ENCODE results near the gene BRSK1.

BRSK1 gene

DNA sequence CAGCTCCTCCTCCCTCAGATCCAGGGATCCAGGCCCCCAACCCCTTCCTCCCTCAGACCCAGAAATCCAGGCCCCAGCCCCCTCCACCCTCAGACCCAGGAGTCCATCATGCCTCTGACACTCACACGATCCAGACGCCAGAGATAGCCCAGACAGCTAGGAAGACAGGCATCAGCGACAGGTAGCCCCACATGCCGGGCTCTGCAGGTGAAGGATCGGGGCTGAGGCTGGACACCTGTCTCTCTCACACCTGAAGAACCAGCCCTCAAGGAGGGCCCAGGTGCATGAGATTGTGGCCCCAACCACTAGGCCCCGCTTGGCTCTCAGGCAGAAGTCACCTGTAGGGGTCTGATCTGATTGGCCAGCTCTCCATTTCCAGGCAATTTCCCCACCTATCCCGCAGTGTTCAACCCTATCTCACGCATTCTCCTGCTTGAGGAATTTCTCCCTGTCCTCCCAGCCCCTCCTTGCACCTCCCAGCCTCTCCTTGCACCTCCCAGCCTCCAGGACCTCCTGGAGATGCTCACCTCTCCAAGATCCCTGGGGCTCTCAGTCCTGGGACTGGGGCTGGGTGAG, 37.1 kb downstream of the BRSK1 start:
- DNase-seq, result no peak
- H3K79me2 ChIP-seq (ENCODE audit: insufficient read depth, low read length), result no peaks in the 10 kb centered on the region
- H3K4me1 ChIP-seq (ENCODE audit: insufficient read depth, low read length), result no peaks in the 10 kb centered on the region
- H3K4me3 ChIP-seq (ENCODE audit: low read depth in 1 of 2, low read length in 2 of 2), result no peak overlapping the region
- no peaks in the 10 kb centered on the region for H4K20me1 ChIP-seq (ENCODE audit: insufficient read depth, low read length)
- H3K27ac ChIP-seq (ENCODE audit: low read length), result no peak overlapping the region
- H2AFZ ChIP-seq (ENCODE audit: low read depth, low read length), result no peak overlapping the region
- H3K9ac ChIP-seq (ENCODE audit: low read depth, low read length), result no peak overlapping the region
- H3K27me3 ChIP-seq (ENCODE audit: insufficient read depth, low read length, poor library complexity), result no peaks in the 10 kb centered on the region
- ATAC-seq (ENCODE audit: insufficient read depth, low read depth), result no peak
- no peaks in the 10 kb centered on the region for H3K36me3 ChIP-seq (ENCODE audit: insufficient read depth, low read length)
- TF ChIP-seq, protein P1, sequence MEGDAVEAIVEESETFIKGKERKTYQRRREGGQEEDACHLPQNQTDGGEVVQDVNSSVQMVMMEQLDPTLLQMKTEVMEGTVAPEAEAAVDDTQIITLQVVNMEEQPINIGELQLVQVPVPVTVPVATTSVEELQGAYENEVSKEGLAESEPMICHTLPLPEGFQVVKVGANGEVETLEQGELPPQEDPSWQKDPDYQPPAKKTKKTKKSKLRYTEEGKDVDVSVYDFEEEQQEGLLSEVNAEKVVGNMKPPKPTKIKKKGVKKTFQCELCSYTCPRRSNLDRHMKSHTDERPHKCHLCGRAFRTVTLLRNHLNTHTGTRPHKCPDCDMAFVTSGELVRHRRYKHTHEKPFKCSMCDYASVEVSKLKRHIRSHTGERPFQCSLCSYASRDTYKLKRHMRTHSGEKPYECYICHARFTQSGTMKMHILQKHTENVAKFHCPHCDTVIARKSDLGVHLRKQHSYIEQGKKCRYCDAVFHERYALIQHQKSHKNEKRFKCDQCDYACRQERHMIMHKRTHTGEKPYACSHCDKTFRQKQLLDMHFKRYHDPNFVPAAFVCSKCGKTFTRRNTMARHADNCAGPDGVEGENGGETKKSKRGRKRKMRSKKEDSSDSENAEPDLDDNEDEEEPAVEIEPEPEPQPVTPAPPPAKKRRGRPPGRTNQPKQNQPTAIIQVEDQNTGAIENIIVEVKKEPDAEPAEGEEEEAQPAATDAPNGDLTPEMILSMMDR (IDR thresholded peaks at IDR 0.05; ENCODE audit: borderline replicate concordance, extremely low read depth, low read length, poor library complexity, severe bottlenecking), result no peak
- TF ChIP-seq EZH2 (IDR thresholded peaks at IDR 0.05; ENCODE audit: borderline replicate concordance, low read depth, low read length, severe bottlenecking), result no peak
- no peak overlapping the region for H3K4me2 ChIP-seq (ENCODE audit: insufficient read depth, low read length)
- H3K9me3 ChIP-seq (ENCODE audit: insufficient read depth, low read length, severe bottlenecking), result no peaks in the 10 kb centered on the region

DNA sequence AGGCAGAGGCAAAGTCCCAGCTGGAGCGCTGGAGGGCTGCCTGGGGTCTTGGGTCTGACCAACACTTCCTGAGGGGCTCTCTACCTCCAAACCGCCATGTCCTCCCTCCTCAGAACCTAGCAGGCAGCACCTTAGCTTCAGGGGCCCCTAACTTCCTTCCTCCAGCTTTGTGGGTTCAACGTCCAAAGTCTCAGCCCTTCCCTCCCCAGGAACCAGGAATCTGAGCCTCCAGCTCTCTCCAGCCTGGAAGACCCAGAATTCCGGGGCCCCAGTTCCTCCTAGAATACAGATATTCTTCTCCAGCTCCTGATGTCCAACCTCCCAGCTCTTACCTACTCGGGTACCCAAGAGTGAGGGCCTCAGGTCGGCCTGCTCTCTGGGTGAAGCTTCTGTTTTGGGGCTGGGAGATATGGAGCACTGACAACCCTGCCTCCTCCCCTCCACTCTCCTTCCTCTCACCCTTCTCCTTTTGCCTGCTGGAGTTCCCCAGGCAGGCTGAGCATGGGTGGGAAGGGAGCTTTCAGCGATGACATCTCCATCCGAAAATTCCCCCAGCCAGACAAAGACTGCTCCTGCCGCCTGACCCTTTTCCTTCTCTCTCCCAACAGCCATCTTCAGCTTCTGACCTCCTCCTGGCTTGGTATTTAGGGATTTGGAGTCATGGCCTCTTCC, 37.8 kb downstream of the BRSK1 start:
- DNase-seq (no peak), ATAC-seq (ENCODE audit: insufficient read depth, low read depth) (no peak)
- Histone ChIP-seq H3K36me3 (ENCODE audit: insufficient read depth, low read length) (no peaks in the 10 kb centered on the region), H4K20me1 (ENCODE audit: insufficient read depth, low read length) (no peaks in the 10 kb centered on the region), H3K79me2 (ENCODE audit: insufficient read depth, low read length) (no peaks in the 10 kb centered on the region), H2AFZ (ENCODE audit: low read depth, low read length) (no peak overlapping the region), H3K27ac (ENCODE audit: low read length) (no peak overlapping the region), H3K4me2 (ENCODE audit: insufficient read depth, low read length) (no peak overlapping the region), H3K4me1 (ENCODE audit: insufficient read depth, low read length) (no peaks in the 10 kb centered on the region), H3K4me3 (ENCODE audit: low read depth in 1 of 2, low read length in 2 of 2) (no peak overlapping the region), H3K27me3 (ENCODE audit: insufficient read depth, low read length, poor library complexity) (no peaks in the 10 kb centered on the region), H3K9me3 (ENCODE audit: insufficient read depth, low read length, severe bottlenecking) (no peaks in the 10 kb centered on the region), H3K9ac (ENCODE audit: low read depth, low read length) (no peak overlapping the region)
- TF ChIP-seq, protein P1 (IDR thresholded peaks at IDR 0.05; ENCODE audit: borderline replicate concordance, extremely low read depth, low read length, poor library complexity, severe bottlenecking), result no peak
- TF ChIP-seq EZH2 (IDR thresholded peaks at IDR 0.05; ENCODE audit: borderline replicate concordance, low read depth, low read length, severe bottlenecking), result no peak

DNA sequence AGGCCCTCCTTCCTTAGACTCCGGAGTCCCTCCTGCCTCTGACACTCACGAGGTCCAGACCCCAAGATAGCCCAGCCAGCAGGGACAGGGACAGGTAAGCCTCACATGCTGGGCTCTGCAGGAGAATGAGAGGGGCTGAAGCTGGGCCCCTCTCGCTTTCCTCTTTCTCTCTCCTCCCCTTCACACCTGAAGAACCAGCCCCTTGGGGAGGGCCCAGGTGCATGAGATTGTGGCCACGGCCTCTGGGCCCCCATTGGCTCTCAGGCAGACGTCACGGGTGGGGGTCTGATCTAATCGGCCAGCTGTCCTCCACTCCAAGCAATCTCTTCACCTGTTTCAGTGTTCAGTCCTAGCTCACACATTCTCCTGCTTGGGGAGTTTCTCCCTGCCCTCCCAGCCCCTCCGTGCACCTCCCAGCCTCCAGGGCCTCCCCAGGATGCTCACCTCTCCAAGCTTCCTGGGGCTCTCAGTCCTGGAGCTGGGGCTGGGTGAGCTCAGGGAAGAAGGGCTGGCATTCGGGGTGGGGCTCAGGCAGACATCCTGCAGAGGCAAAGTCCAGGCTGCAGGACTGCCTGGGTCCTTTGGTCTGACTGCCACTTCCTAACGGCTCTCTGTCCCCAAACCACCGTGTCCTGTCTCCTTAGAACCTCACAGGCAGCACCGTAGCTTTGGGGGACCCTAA, 38.5 kb downstream of the BRSK1 start:
- TF ChIP-seq, protein P1 (IDR thresholded peaks at IDR 0.05; ENCODE audit: borderline replicate concordance, extremely low read depth, low read length, poor library complexity, severe bottlenecking), result no peak
- TF ChIP-seq EZH2 (IDR thresholded peaks at IDR 0.05; ENCODE audit: borderline replicate concordance, low read depth, low read length, severe bottlenecking), result no peak

More for the DNA sequence above, 38.5 kb downstream of the BRSK1 start:
- no peak overlapping the region for H3K4me2 ChIP-seq (ENCODE audit: insufficient read depth, low read length)
- H3K79me2 ChIP-seq (ENCODE audit: insufficient read depth, low read length), result no peaks in the 10 kb centered on the region
- no peak overlapping the region; the same call in 1 of the 2 replicates for H2AFZ ChIP-seq (ENCODE audit: low read depth, low read length)
- ATAC-seq (ENCODE audit: insufficient read depth, low read depth) (no peak), DNase-seq (no peak)
- no peaks in the 10 kb centered on the region for H3K9me3 ChIP-seq (ENCODE audit: insufficient read depth, low read length, severe bottlenecking)
- H3K4me3 ChIP-seq (ENCODE audit: low read depth in 1 of 2, low read length in 2 of 2), result no peak overlapping the region
- no peaks in the 10 kb centered on the region for H3K36me3 ChIP-seq (ENCODE audit: insufficient read depth, low read length)
- H3K27ac ChIP-seq (ENCODE audit: low read length), result no peak overlapping the region
- H3K27me3 ChIP-seq (ENCODE audit: insufficient read depth, low read length, poor library complexity), result no peaks in the 10 kb centered on the region
- no peaks in the 10 kb centered on the region for H3K4me1 ChIP-seq (ENCODE audit: insufficient read depth, low read length)
- H3K9ac ChIP-seq (ENCODE audit: low read depth, low read length), result no peak overlapping the region
- no peaks in the 10 kb centered on the region for H4K20me1 ChIP-seq (ENCODE audit: insufficient read depth, low read length)
